Measurements from ENCODE around the gene UBE2F. TPM values are rescaled to one million over a fixed set of nuclear protein-coding genes. Genes with fewer than 3 reads are reported as not detected.
A peak's percentile ranks its signal among the peaks of the same experiment; 100 is the strongest.

UBE2F gene
- total and polyA plus RNA-seq, 2 of the 13 experiments (the other 11 are each of a cell fraction or from before 2014, with no cell fraction given), result 35.4 to 73.1 TPM

DNA sequence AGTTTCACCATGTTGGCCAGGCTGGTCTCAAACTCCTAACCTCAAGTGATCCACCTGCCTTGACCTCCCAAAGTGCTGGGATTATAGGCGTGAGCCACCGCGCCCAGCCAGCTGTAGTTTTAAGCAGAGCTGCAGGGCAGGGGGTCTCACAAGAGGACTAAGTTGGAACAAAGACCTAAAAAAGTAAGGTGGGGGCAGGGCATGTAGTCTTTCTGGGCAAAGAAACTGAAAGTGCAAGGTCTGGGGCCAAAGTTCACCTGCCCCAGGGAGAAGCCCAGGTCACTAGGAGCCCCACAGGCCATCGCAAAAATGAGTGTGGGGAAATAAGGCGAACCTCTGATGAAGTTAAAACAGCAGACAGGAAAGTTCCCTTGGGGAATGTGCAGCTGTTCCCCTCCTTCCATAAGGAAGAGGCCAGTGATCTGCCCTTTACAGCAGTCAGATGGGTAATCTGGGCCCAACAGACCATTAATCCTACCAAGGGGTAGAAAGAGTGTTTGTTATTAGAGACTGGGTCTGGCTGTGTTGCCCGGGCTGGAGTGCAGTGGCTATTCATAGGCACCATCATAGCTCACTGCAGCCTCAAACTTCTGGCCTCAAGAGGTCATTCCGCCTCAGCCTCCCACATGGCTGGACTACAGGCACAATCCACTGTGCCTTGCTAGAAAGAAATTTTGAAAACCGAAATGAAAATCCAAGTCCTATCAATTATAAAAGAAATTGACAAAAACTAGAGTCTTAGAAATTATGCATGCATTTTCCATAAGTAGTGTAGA is 96.8 kb downstream of the UBE2F start (continued):
- TF ChIP-seq ZNF460 (CRISPR knock-in tag; IDR thresholded peaks at IDR 0.05; ENCODE audit: borderline replicate concordance) (0 out of 2 replicates have a peak, but pooled peaks have one; percentile 20), GATAD1 (CRISPR knock-in tag; IDR thresholded peaks at IDR 0.05) (no peak), CREM (IDR thresholded peaks at IDR 0.05) (peak; percentile 30; the same call in 1 of the 2 replicates), CREM (CRISPR knock-in tag; IDR thresholded peaks at IDR 0.05) (no peak), ZNF362 (CRISPR knock-in tag; IDR thresholded peaks at IDR 0.05; ENCODE audit: borderline replicate concordance) (peak; percentile 31; the same call in 1 of the 2 replicates), TEAD3 (CRISPR knock-in tag; optimal IDR thresholded peaks at IDR 0.05; ENCODE audit: borderline replicate concordance) (peak; percentile 50), ZBTB1 (CRISPR knock-in tag; IDR thresholded peaks at IDR 0.05; ENCODE audit: borderline replicate concordance) (no peak), HNF4G (IDR thresholded peaks at IDR 0.05; ENCODE audit: borderline replicate concordance, low read depth, low read length) (peak; percentile 79), HNF4G (CRISPR knock-in tag; IDR thresholded peaks at IDR 0.05; ENCODE audit: borderline replicate concordance, low read depth) (peak; percentile 83), KDM6A (CRISPR knock-in tag; IDR thresholded peaks at IDR 0.05; ENCODE audit: low read depth) (peak; percentile 33; the same call in 1 of the 2 replicates), CEBPG (CRISPR knock-in tag; IDR thresholded peaks at IDR 0.05) (no peak), ZBTB38 (CRISPR knock-in tag; IDR thresholded peaks at IDR 0.05) (0 out of 2 replicates have a peak, but pooled peaks have one; percentile 16), NR2C2 (CRISPR knock-in tag; IDR thresholded peaks at IDR 0.05; ENCODE audit: borderline replicate concordance) (peak; percentile 48; the same call in 1 of the 2 replicates), ZBTB4 (CRISPR knock-in tag; IDR thresholded peaks at IDR 0.05; ENCODE audit: borderline replicate concordance) (0 out of 2 replicates have a peak, but pooled peaks have one; percentile 75), ETV5 (CRISPR knock-in tag; IDR thresholded peaks at IDR 0.05; ENCODE audit: borderline replicate concordance) (no peak)
- TF ChIP-seq, protein P1, sequence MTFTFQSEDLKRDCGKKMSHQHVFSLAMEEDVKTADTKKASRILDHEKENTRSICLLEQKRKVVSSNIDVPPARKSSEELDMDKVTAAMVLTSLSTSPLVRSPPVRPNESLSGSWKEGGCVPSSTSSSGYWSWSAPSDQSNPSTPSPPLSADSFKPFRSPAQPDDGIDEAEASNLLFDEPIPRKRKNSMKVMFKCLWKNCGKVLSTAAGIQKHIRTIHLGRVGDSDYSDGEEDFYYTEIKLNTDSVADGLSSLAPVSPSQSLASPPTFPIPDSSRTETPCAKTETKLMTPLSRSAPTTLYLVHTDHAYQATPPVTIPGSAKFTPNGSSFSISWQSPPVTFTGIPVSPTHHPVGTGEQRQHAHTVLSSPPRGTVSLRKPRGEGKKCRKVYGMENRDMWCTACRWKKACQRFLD (CRISPR knock-in tag; IDR thresholded peaks at IDR 0.05; ENCODE audit: borderline replicate concordance), result no peak
- TF ChIP-seq, protein P2, sequence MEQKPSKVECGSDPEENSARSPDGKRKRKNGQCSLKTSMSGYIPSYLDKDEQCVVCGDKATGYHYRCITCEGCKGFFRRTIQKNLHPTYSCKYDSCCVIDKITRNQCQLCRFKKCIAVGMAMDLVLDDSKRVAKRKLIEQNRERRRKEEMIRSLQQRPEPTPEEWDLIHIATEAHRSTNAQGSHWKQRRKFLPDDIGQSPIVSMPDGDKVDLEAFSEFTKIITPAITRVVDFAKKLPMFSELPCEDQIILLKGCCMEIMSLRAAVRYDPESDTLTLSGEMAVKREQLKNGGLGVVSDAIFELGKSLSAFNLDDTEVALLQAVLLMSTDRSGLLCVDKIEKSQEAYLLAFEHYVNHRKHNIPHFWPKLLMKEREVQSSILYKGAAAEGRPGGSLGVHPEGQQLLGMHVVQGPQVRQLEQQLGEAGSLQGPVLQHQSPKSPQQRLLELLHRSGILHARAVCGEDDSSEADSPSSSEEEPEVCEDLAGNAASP (CRISPR knock-in tag; IDR thresholded peaks at IDR 0.05; ENCODE audit: borderline replicate concordance), result peak; percentile 34; the same call in 1 of the 2 replicates
- TF ChIP-seq, protein P3, sequence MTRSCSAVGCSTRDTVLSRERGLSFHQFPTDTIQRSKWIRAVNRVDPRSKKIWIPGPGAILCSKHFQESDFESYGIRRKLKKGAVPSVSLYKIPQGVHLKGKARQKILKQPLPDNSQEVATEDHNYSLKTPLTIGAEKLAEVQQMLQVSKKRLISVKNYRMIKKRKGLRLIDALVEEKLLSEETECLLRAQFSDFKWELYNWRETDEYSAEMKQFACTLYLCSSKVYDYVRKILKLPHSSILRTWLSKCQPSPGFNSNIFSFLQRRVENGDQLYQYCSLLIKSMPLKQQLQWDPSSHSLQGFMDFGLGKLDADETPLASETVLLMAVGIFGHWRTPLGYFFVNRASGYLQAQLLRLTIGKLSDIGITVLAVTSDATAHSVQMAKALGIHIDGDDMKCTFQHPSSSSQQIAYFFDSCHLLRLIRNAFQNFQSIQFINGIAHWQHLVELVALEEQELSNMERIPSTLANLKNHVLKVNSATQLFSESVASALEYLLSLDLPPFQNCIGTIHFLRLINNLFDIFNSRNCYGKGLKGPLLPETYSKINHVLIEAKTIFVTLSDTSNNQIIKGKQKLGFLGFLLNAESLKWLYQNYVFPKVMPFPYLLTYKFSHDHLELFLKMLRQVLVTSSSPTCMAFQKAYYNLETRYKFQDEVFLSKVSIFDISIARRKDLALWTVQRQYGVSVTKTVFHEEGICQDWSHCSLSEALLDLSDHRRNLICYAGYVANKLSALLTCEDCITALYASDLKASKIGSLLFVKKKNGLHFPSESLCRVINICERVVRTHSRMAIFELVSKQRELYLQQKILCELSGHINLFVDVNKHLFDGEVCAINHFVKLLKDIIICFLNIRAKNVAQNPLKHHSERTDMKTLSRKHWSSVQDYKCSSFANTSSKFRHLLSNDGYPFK (CRISPR knock-in tag; IDR thresholded peaks at IDR 0.05; ENCODE audit: borderline replicate concordance), result 0 out of 2 replicates have a peak, but pooled peaks have one; percentile 36
